WERI-Rb-1 (cell line): ENCODE data around the gene DYNC2H1.
"Not testable (repeated sequence)": the region's sequence is repeated elsewhere in the genome, so short reads cannot be mapped to it uniquely, and the experiment has no call there.

ENCODE experiments used
- DNase-seq: peaks from one replicate; pipeline ENCODE4 v3.0.0-alpha.2; 2020
- H3K27ac ChIP-seq: fragments of 250-450 bp; sonication (Bioruptor Pico); 2 replicates; pipeline ENCODE4 v1.5.1; 2020; ENCODE audit warnings: mild to moderate bottlenecking, moderate library complexity
- H3K27me3 ChIP-seq: fragments of 250-450 bp; sonication (Bioruptor Pico); 2 replicates; pipeline ENCODE4 v1.5.1; 2021; ENCODE audit warnings: mild to moderate bottlenecking, low read depth, moderate library complexity; ENCODE audit not compliant: insufficient read depth, severe bottlenecking
- H3K36me3 ChIP-seq: fragments of 250-450 bp; sonication (Bioruptor Pico); 2 replicates; pipeline ENCODE4 v1.5.1; 2020; ENCODE audit warnings: mild to moderate bottlenecking, moderate library complexity
- H3K4me3 ChIP-seq: 2 replicates; pipeline ENCODE4 v1.5.1; 2011; ENCODE audit warnings: low read depth, mild to moderate bottlenecking, control low read depth, low read length
- H3K9me3 ChIP-seq: fragments of 250-450 bp; sonication (Bioruptor Pico); 2 replicates; pipeline ENCODE4 v1.5.1; 2021; ENCODE audit warnings: mild to moderate bottlenecking, moderate library complexity; ENCODE audit not compliant: severe bottlenecking
- TF ChIP-seq, protein P1 (sequence below): IDR thresholded peaks from 2 replicates; pipeline ENCODE4 v1.5.1; 2011; ENCODE audit warnings: low read depth, mild to moderate bottlenecking, control low read depth, inconsistent platforms, low read length

The DYNC2H1 gene

DNA sequence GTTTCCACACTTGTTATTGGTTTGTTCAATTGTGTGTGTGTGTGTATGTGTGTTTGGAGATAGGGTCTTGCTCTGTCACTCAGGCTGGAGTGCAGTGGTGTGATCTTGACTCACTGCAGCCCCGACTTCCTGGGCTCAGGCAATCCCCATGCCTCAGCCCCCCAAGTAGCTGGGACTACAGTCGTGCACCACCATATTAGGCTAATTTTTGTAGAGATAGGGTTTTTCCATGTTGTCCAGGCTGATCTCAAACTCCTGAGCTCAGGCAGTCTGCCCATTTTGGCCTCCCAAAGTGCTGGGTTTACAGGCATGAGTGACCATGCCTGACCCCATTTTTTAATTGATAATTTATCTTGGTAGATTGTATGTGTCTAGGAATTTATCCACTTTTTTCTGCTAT lies 263.7 kb downstream of the DYNC2H1 start:
- H3K27ac ChIP-seq = no peak overlapping the region
- H3K36me3 ChIP-seq = no peaks in the 10 kb centered on the region
- no peaks in the 10 kb centered on the region for H3K27me3 ChIP-seq
- TF ChIP-seq, protein P1, sequence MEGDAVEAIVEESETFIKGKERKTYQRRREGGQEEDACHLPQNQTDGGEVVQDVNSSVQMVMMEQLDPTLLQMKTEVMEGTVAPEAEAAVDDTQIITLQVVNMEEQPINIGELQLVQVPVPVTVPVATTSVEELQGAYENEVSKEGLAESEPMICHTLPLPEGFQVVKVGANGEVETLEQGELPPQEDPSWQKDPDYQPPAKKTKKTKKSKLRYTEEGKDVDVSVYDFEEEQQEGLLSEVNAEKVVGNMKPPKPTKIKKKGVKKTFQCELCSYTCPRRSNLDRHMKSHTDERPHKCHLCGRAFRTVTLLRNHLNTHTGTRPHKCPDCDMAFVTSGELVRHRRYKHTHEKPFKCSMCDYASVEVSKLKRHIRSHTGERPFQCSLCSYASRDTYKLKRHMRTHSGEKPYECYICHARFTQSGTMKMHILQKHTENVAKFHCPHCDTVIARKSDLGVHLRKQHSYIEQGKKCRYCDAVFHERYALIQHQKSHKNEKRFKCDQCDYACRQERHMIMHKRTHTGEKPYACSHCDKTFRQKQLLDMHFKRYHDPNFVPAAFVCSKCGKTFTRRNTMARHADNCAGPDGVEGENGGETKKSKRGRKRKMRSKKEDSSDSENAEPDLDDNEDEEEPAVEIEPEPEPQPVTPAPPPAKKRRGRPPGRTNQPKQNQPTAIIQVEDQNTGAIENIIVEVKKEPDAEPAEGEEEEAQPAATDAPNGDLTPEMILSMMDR = no peak
- H3K4me3 ChIP-seq = no peak overlapping the region
- DNase-seq = no peak
- H3K9me3 ChIP-seq = peaks cover 6% of the 10 kb centered on the region

DNA sequence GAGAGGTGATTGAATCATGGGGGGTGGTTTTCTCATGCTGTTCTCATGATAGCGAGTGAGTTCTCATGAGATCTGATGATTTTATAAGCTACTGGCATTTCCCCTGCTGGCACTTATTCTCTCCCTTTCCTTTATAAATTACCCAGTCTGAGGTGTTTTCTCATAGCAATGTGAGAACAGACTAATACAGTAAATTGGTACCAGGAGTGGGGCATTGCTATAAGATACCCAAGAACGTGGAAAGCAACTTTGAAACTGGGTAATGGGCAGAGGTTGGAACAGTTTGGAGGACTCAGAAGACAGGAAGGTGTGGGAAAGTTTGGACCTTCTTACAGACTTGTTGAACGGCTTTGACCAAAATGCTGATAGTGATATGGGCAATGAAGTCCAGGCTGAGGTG lies 265.0 kb downstream of the DYNC2H1 start:
- H3K27me3 ChIP-seq, DNase-seq, H3K9me3 ChIP-seq, H3K4me3 ChIP-seq, H3K27ac ChIP-seq, H3K36me3 ChIP-seq: not testable (repeated sequence)

DNA sequence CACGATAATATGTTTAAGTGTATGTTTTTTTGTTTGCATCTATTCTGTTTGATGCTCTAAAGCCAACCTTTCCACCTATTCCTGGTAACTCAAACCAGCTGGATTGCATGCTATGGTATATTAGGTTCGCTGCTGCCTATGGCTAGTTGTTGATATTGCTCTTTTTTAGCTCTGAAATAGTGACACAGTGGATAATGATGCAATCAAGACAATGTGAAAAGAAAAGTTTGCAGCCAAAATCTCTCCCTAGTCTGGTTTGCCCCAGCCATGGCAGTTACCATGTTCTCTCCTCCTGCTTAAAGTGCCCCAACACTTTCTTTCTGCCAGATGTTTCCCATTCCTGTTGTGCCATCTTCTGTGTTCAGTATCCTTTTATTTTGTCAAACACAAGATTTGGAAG lies 269.7 kb downstream of the DYNC2H1 start:
- Histone ChIP-seq H3K36me3 (no peaks in the 10 kb centered on the region), H3K4me3 (no peak overlapping the region), H3K27ac (no peak overlapping the region), H3K9me3 (peaks cover 6% of the 10 kb centered on the region), H3K27me3 (no peaks in the 10 kb centered on the region)
- no peak for DNase-seq
- TF ChIP-seq, protein P1 = no peak

DNA sequence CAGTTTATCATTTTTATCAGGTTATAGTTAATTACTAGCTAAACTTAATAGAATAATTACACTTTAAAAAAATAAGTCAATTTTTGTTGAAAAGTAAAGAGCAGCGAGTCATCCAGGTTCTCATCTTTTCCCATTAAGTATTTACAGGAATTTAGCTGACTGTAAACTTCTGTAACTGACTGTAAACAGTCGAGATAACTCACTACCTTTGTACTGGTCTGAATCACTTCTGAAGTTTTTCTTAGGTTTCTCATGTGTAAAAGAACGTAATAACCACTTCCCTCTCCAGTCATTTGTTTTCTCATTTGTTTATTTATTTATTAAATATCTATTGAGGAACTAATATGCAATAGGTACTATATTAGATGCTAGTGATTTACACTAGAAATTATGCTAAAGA lies 270.8 kb downstream of the DYNC2H1 start:
- no peak overlapping the region for H3K4me3 ChIP-seq
- H3K9me3 ChIP-seq = peaks cover 5% of the 10 kb centered on the region
- H3K27ac ChIP-seq = no peak overlapping the region
- TF ChIP-seq, protein P1 = no peak
- DNase-seq = no peak
- H3K36me3 ChIP-seq = no peaks in the 10 kb centered on the region
- no peaks in the 10 kb centered on the region for H3K27me3 ChIP-seq

DNA sequence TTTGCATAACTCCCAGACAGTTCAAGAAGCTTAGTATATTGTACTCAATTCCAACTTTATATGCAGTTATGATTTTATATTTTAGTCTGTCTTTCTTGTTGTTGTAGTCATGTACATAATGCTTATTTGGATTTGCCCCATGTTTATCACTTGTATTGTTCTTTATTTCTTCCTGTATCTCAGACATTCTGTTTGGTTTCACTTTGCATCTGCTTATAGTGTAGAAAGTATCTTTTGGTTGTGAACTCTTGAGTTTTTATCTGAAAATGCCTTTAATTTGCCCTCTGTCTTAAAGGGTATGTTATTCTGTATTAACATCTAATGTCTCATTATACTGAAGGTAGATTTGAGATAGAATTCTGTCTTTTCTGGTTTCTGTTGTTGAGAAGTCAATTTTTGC lies 275.4 kb downstream of the DYNC2H1 start:
- TF ChIP-seq, protein P1 = no peak

DNA sequence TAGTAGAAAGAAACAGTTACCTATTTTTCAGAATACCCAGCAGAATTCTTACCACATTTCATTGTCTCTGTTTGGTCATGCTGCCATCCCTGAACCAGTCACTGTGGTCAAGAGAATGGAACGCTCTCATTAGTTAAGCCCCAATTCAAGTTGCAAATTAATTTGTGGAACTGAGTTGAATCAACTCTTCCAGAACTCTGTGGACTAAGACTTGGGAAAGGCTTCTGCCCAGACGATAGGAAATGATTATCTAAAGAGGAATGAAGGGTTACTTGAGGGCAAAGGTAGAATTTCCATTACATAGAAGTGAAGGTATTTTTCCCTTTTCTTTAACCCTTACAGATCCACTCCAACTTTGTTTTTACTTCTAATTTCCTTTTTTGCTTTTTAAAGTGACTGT lies 286.4 kb downstream of the DYNC2H1 start:
- Histone ChIP-seq H3K27ac (no peak overlapping the region), H3K27me3 (no peaks in the 10 kb centered on the region), H3K36me3 (no peaks in the 10 kb centered on the region; the same call in 1 of the 2 replicates), H3K4me3 (no peak overlapping the region), H3K9me3 (no peaks in the 10 kb centered on the region)
- TF ChIP-seq, protein P1 = no peak
- no peak for DNase-seq

More for the DNA sequence above, 275.4 kb downstream of the DYNC2H1 start:
- H3K4me3 ChIP-seq = no peak overlapping the region
- H3K9me3 ChIP-seq = peaks cover 5% of the 10 kb centered on the region
- no peaks in the 10 kb centered on the region for H3K36me3 ChIP-seq
- DNase-seq = no peak
- H3K27ac ChIP-seq = no peak overlapping the region
- no peaks in the 10 kb centered on the region for H3K27me3 ChIP-seq
